Hypothalamus (tissue), 51 donors: ENCODE results near the gene TMEM220.
A peak's percentile ranks its signal among the peaks of the same experiment; 100 is the strongest.

ENCODE experiments used
- DNase-seq, 51 donors: peaks; one replicate each; lab custom pipeline; 2025; lab: John Stamatoyannopoulos, UW

The TMEM220 gene

GRCh38 chr17:10729334-10730193 lies at the start of gene TMEM220:
Gene TMEM220, minus strand, starts transcription at chr17:10730023. Its CDS starts 172 bp downstream, at chr17:10729851.
- peak in 46 of 51 donors; percentile 14 to 88 (median 66) for DNase-seq

GRCh38 chr17:10779609-10780008 lies 49.8 kb upstream of the TMEM220 start:
- DNase-seq = no peak

- no peak for DNase-seq
These were observed 48.1 kb upstream of the TMEM220 start for GRCh38 chr17:10777890-10778289.

- no peak for DNase-seq
These were observed 47.4 kb upstream of the TMEM220 start for GRCh38 chr17:10777131-10777807.

GRCh38 chr17:10776381-10776780 lies 46.6 kb upstream of the TMEM220 start:
- no peak for DNase-seq

GRCh38 chr17:10775740-10776356 lies 46.0 kb upstream of the TMEM220 start:
- DNase-seq = no peak

GRCh38 chr17:10775058-10775457 lies 45.2 kb upstream of the TMEM220 start:
- DNase-seq = no peak

- no peak for DNase-seq
These were observed 43.6 kb upstream of the TMEM220 start for GRCh38 chr17:10773391-10773790.

GRCh38 chr17:10772425-10773380 lies 42.9 kb upstream of the TMEM220 start:
- peak in 2 of 51 donors; percentile 5 to 9 for DNase-seq

- DNase-seq = no peak
These were observed 41.3 kb upstream of the TMEM220 start for GRCh38 chr17:10771148-10771547.

- no peak for DNase-seq
These were observed 40.0 kb upstream of the TMEM220 start for GRCh38 chr17:10769840-10770239.

- peak in 12 of 51 donors; percentile 15 to 65 (median 37) for DNase-seq
These were observed 39.0 kb upstream of the TMEM220 start for GRCh38 chr17:10768750-10769251.

- no peak for DNase-seq
These were observed 37.4 kb upstream of the TMEM220 start for GRCh38 chr17:10767232-10767631.

- no peak for DNase-seq
These were observed 32.2 kb upstream of the TMEM220 start for GRCh38 chr17:10762037-10762436.

- no peak for DNase-seq
These were observed 31.5 kb upstream of the TMEM220 start for GRCh38 chr17:10761281-10761680.

- DNase-seq = no peak
These were observed 28.2 kb upstream of the TMEM220 start for GRCh38 chr17:10758062-10758461.

GRCh38 chr17:10757647-10758046 lies 27.8 kb upstream of the TMEM220 start:
- no peak for DNase-seq

- DNase-seq = no peak
These were observed 27.2 kb upstream of the TMEM220 start for GRCh38 chr17:10757067-10757466.

- DNase-seq = no peak
These were observed 26.8 kb upstream of the TMEM220 start for GRCh38 chr17:10756619-10757018.

GRCh38 chr17:10756185-10756584 lies 26.4 kb upstream of the TMEM220 start:
- no peak for DNase-seq
